Measurements from ENCODE around the gene HUNK.

Gene HUNK

GRCh38 chr21:31872452-31873274, at the start of gene HUNK:
Gene HUNK (plus strand): TSS chr21:31873020. CDS start chr21:31873675, 655 bp downstream.
- Mint-ChIP-seq H3K9me3 (no peaks in the 10 kb centered on the region), H3K4me1 (peaks cover 44% of the 10 kb centered on the region), H3K27me3 (ENCODE audit: low read depth) (peaks cover 17% of the 10 kb centered on the region), H3K36me3 (ENCODE audit: low read depth) (peaks cover 5% of the 10 kb centered on the region), H3K4me3 (peak within 1 kb of the TSS; percentile 93 to 96 (median 94)), H3K27ac (peak within 1 kb of the TSS; percentile 82 to 96 (median 94))
- peak in 1 of 3 experiments; percentile 15 for TF ChIP-seq CTCF (IDR thresholded peaks at IDR 0.05; ENCODE audit: unreplicated experiment in 3 of 3)

GRCh38 chr21:31829736-31830472, 42.9 kb upstream of the HUNK start:
- TF ChIP-seq CTCF (IDR thresholded peaks at IDR 0.05; ENCODE audit: unreplicated experiment in 3 of 3) = no peak
- Mint-ChIP-seq H3K4me1 (peaks cover 12% of the 10 kb centered on the region), H3K27me3 (ENCODE audit: low read depth) (no peaks in the 10 kb centered on the region), H3K4me3 (no peak overlapping the region), H3K36me3 (ENCODE audit: low read depth) (peaks cover 4% of the 10 kb centered on the region), H3K9me3 (peaks cover 9% of the 10 kb centered on the region), H3K27ac (peak overlapping the region in 2 of 3 experiments; percentile 34 to 70)

GRCh38 chr21:31830701-31831100, 42.1 kb upstream of the HUNK start:
- Mint-ChIP-seq H3K4me3 (no peak overlapping the region), H3K27ac (peak overlapping the region; percentile 18 to 70 (median 34)), H3K27me3 (ENCODE audit: low read depth) (no peaks in the 10 kb centered on the region), H3K36me3 (ENCODE audit: low read depth) (peaks cover 4% of the 10 kb centered on the region), H3K9me3 (peaks cover 9% of the 10 kb centered on the region), H3K4me1 (peaks cover 12% of the 10 kb centered on the region)
- no peak for TF ChIP-seq CTCF (IDR thresholded peaks at IDR 0.05; ENCODE audit: unreplicated experiment in 3 of 3)

GRCh38 chr21:31837041-31837440, 35.8 kb upstream of the HUNK start:
- TF ChIP-seq CTCF (IDR thresholded peaks at IDR 0.05; ENCODE audit: unreplicated experiment in 3 of 3) = no peak
- Mint-ChIP-seq H3K4me1 (no peaks in the 10 kb centered on the region), H3K9me3 (no peaks in the 10 kb centered on the region), H3K4me3 (no peak overlapping the region), H3K36me3 (ENCODE audit: low read depth) (no peaks in the 10 kb centered on the region), H3K27ac (no peak overlapping the region), H3K27me3 (ENCODE audit: low read depth) (peaks cover 5% of the 10 kb centered on the region)

- H3K9me3 Mint-ChIP-seq = no peaks in the 10 kb centered on the region
- H3K4me1 Mint-ChIP-seq = no peaks in the 10 kb centered on the region
- peaks cover 5% of the 10 kb centered on the region for H3K27me3 Mint-ChIP-seq (ENCODE audit: low read depth)
- H3K36me3 Mint-ChIP-seq (ENCODE audit: low read depth) = no peaks in the 10 kb centered on the region
- no peak for TF ChIP-seq CTCF (IDR thresholded peaks at IDR 0.05; ENCODE audit: unreplicated experiment in 3 of 3)
- H3K4me3 Mint-ChIP-seq = no peak overlapping the region
- no peak overlapping the region for H3K27ac Mint-ChIP-seq
Measured at GRCh38 chr21:31837618-31838390, 35.0 kb upstream of the HUNK start.

Measured in nephron (organoid).